AG10803 (cell line): ENCODE data around the gene PTCH2.

Experiments used
- DNase-seq: peaks from one replicate; pipeline ENCODE4 v3.0.0; 2010; ENCODE audit warnings: low read depth
- H3K4me3 ChIP-seq: 2 replicates; pipeline ENCODE4 v1.5.1; 2011; ENCODE audit warnings: mild to moderate bottlenecking, low read length, control low read depth
- TF ChIP-seq, protein P1 (sequence below): conservative IDR thresholded peaks from 2 replicates; pipeline ENCODE4 v1.5.1; 2011; ENCODE audit warnings: mild to moderate bottlenecking, low read length, control low read depth, inconsistent platforms

The PTCH2 gene

GRCh38 chr1:44822981-44823451, 20.0 kb downstream of the PTCH2 start:
- H3K4me3 ChIP-seq = no peak overlapping the region
- TF ChIP-seq, protein P1, sequence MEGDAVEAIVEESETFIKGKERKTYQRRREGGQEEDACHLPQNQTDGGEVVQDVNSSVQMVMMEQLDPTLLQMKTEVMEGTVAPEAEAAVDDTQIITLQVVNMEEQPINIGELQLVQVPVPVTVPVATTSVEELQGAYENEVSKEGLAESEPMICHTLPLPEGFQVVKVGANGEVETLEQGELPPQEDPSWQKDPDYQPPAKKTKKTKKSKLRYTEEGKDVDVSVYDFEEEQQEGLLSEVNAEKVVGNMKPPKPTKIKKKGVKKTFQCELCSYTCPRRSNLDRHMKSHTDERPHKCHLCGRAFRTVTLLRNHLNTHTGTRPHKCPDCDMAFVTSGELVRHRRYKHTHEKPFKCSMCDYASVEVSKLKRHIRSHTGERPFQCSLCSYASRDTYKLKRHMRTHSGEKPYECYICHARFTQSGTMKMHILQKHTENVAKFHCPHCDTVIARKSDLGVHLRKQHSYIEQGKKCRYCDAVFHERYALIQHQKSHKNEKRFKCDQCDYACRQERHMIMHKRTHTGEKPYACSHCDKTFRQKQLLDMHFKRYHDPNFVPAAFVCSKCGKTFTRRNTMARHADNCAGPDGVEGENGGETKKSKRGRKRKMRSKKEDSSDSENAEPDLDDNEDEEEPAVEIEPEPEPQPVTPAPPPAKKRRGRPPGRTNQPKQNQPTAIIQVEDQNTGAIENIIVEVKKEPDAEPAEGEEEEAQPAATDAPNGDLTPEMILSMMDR = no peak
- no peak for DNase-seq

DNA sequence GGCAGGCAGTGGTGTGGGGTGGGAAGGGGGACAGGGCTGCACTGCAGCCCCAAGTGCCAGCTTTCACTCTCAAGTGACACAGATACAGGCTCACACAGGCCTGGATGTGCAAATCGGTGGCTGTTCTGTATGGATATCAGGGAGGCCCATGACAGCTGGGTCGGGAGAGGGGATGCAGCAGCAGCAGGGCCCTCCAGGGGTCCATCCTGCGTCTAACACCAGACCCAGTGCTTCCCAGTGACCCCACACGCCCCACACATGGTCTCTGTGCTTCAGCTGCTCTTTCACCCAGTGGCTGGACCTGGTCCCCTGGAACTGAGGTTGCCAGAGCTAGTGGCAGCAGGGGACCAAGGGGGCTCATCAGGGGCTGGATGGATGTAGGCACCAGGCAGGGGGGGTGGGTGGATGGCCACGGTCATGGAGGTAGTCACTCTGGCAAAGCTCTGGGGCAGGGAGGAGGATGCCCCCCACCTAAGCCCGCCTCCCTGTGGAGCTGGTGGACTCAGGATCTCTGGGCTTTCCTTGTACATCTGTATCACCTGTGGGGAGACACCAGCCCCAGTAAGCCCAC, 20.8 kb downstream of the PTCH2 start:
- TF ChIP-seq, protein P1 = no peak
- no peak overlapping the region for H3K4me3 ChIP-seq
- no peak for DNase-seq

DNA sequence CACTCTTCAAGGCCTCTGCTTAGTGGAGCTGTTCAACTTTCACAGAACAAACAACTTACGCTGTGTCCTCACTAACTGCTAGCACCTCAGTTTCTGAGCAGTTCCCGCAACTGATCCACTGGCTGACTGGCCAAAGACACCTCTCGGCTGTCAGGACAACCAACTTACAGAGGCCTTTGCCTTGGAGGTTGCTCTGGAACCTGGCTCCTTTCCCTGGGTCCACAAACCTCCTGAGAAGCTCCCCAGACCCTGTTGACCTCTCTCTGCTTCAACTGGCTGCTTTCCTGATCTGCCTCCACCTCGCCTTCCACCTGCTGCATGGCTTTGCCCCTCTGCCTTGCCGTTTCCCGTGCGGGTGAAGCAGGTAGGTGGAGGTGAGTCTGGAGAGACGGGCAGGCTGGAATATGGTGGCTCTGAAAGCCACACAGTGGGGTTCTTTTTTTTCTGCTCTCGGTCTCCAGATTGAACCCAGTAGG, 21.8 kb downstream of the PTCH2 start:
- DNase-seq = no peak
- TF ChIP-seq, protein P1 = no peak
- H3K4me3 ChIP-seq = no peak overlapping the region

DNA sequence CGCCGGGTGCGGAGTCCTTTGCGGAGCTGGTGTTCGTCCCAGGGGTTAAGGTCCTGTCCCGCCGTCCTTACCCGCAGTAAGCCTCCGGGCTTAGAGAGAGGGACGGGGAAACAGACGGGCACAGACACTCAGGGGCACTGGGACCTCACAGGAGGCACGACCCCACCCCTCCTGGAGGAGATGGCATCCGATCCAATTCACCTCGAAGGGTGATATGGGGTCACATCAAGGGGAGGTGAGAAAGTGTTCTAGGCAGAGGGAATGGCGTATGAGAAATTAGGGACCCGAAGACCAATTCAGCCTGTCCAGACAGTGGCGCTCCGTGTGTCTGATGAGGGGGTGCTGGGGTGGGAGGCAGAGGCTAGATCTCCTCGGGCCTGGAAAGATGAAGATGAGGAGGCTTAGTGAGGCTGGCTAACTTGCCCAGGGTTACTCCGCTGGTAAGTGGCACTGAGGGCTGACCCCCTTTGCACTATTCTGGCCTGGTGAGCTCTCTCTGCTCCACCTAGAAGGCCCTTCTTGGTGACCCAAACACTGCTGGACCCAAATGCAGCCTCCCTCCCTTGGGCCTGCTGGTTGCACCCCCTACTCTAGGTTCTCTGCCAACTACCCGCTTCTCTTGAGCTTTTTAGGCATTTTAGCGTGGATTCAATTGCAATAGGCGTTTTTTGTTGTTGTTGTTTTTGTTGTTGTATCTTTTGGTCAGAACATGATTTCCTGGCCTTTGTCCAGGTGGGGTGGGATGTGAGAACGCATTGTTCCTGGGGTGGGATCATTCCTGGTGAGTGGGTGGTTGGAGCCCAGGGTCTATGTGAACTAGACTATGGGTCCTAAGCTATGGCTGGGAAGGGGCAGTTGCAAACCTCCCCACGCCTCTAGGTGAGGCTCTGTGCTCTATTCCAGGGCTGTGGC, 22.5 kb downstream of the PTCH2 start:
- peak overlapping the region; percentile 65 for H3K4me3 ChIP-seq
- TF ChIP-seq, protein P1 = no peak
- no peak for DNase-seq

DNA sequence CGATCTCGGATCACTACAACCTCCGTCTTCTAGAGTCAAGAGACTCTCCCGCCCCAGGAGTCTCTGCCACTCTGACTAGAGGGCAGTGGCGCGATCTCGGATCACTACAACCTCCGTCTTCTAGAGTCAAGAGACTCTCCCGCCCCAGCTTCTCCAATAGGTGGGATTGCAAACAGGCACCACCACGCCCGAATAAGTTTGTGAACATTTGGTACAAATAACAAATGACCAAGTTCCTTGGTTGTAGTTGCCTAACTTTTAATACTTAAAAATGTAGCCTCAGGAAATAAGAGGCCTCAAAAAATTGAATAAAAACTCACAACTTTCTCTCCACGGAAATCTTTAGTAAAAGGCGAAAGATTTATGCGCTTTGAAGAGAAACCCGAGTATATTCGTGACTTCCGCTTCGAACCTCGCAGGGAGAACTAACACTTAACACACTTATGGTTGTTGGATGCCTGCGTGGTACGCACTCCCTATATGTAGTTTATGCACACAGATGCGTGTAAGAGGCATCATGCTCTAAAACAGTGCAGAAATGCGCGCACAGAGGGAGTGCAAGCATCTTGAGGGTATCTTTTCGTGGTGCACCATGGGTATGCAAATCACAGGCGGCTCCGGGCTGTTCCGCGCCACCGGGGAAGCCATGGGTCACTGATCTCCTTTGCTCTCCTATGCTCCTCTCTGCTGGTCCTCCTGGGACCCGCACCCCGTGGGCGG, 23.3 kb downstream of the PTCH2 start:
- H3K4me3 ChIP-seq = peak overlapping the region; percentile 65
- peak; percentile 87 for DNase-seq
- TF ChIP-seq, protein P1 = peak; percentile 18

- no peak for DNase-seq
These were observed 23.9 kb downstream of the PTCH2 start for GRCh38 chr1:44819196-44819607.

More at GRCh38 chr1:44819196-44819607, 23.9 kb downstream of the PTCH2 start:
- TF ChIP-seq, protein P1 = no peak
- peak overlapping the region; percentile 52 for H3K4me3 ChIP-seq
